ENCODE results near the gene USP13. TPM values are rescaled to one million over a fixed set of nuclear protein-coding genes. Genes with fewer than 3 reads are reported as not detected.

USP13 gene
- total and polyA plus RNA-seq, 10 of the 15 experiments (the other 5 are each of a cell fraction or from before 2014, with no cell fraction given) = 3.2 to 20.8 (median 9.0) TPM

GRCh38 chr3:179697736-179698332, 45.0 kb downstream of the USP13 start:
- 49% methylated on average over 2 of the region's 2 CpGs for WGBS (ENCODE audit: insufficient coverage, insufficient replicate concordance, low lambda C conversion rate, missing lambda C conversion rate)
- no TSS peak for BruUV-seq (replicated peaks)
- ATAC-seq (no peak), DNase-seq (ENCODE audit: low read depth, low spot score) (no peak), FAIRE-seq (peak; percentile 23)
- no peak overlapping the region for H3K4me2 ChIP-seq (ENCODE audit: control insufficient read depth, insufficient read depth)
- no peaks in the 10 kb centered on the region for H4K20me1 ChIP-seq (ENCODE audit: control insufficient read depth, insufficient read depth)
- RAD21 ChIA-PET (ENCODE audit: unreplicated experiment) = interaction anchor here (0.7 kb wide), 1 partner anchor 39 kb away, joined by 3 read pairs; no protein-coding TSS in a partner anchor
- in situ Hi-C loops (cut with MboI) (no loop called here), intact Hi-C loops (cut with micrococcal nuclease; ENCODE audit: unreplicated experiment) (no loop called here)
- no peak overlapping the region for H3K4me3 ChIP-seq
- no peak overlapping the region for H3K27ac ChIP-seq (ENCODE audit: control insufficient read depth, insufficient read depth)
- H3K9ac ChIP-seq (ENCODE audit: control insufficient read depth, insufficient read depth, low read length) = no peak overlapping the region
- peak overlapping the region; percentile 22; the same call in 1 of the 2 replicates for H2AFZ ChIP-seq (ENCODE audit: control insufficient read depth, low read depth, low read length)
- TF ChIP-seq RCOR1 (conservative IDR thresholded peaks at IDR 0.05; ENCODE audit: low read depth, low read length) = no peak
- TF ChIP-seq ZNF24 (IDR thresholded peaks at IDR 0.05) = no peak
- no peak for TF ChIP-seq CHD4 (IDR thresholded peaks at IDR 0.05)
- no peak for TF ChIP-seq MTA2 (IDR thresholded peaks at IDR 0.05; ENCODE audit: low read depth)
- POLR2A ChIA-PET = no interaction called here
- no peaks in the 10 kb centered on the region for H3K27me3 ChIP-seq (replicated peaks in 1 of 2; ENCODE audit: control insufficient read depth in 2 of 2, insufficient read depth in 2 of 2, low read length in 1 of 2)
- no peaks in the 10 kb centered on the region for H3K9me3 ChIP-seq (replicated peaks; ENCODE audit: control insufficient read depth, insufficient read depth, low read length)
- no peaks in the 10 kb centered on the region; the same call in 1 of the 2 replicates for H3K79me2 ChIP-seq (ENCODE audit: control insufficient read depth, insufficient read depth, low read length)
- peaks cover 0 to 1% of the 10 kb centered on the region in 2 experiments; a peak in 2 of 4 replicates for H3K36me3 ChIP-seq (ENCODE audit: control insufficient read depth in 2 of 2, insufficient read depth in 2 of 2, low read length in 1 of 2)
- SMC1A ChIA-PET (ENCODE audit: uncharacterized antibody, unreplicated experiment) = interaction anchor here (0.6 to 1.6 kb wide), 2 partner anchors 40 to 263 kb away, joined by 3 to 4 read pairs; no protein-coding TSS in a partner anchor
- H3K4me1 ChIP-seq (ENCODE audit: control insufficient read depth, insufficient read depth, low read length) = no peaks in the 10 kb centered on the region
- CTCF ChIA-PET = no interaction called here

- Histone ChIP-seq H3K36me3 (ENCODE audit: control insufficient read depth in 2 of 2, insufficient read depth in 2 of 2, low read length in 1 of 2) (no peaks in the 10 kb centered on the region), H3K4me1 (ENCODE audit: control insufficient read depth, insufficient read depth, low read length) (no peaks in the 10 kb centered on the region), H3K4me2 (ENCODE audit: control insufficient read depth, insufficient read depth) (no peak overlapping the region), H3K9ac (ENCODE audit: control insufficient read depth, insufficient read depth, low read length) (no peak overlapping the region), H2AFZ (ENCODE audit: control insufficient read depth, low read depth, low read length) (no peak overlapping the region), H3K4me3 (no peak overlapping the region), H3K9me3 (replicated peaks; ENCODE audit: control insufficient read depth, insufficient read depth, low read length) (no peaks in the 10 kb centered on the region), H4K20me1 (ENCODE audit: control insufficient read depth, insufficient read depth) (no peaks in the 10 kb centered on the region), H3K27me3 (replicated peaks in 1 of 2; ENCODE audit: control insufficient read depth in 2 of 2, insufficient read depth in 2 of 2, low read length in 1 of 2) (no peaks in the 10 kb centered on the region), H3K79me2 (ENCODE audit: control insufficient read depth, insufficient read depth, low read length) (no peaks in the 10 kb centered on the region; the same call in 1 of the 2 replicates), H3K27ac (ENCODE audit: control insufficient read depth, insufficient read depth) (no peak overlapping the region)
- SMC1A ChIA-PET (ENCODE audit: uncharacterized antibody, unreplicated experiment) = interaction anchor here (1.3 to 1.5 kb wide), 2 partner anchors 10 to 24 kb away, joined by 4 read pairs; no protein-coding TSS in a partner anchor
- ATAC-seq (no peak), FAIRE-seq (no peak), DNase-seq (ENCODE audit: low read depth, low spot score) (no peak)
- RAD21 ChIA-PET (ENCODE audit: unreplicated experiment) = no interaction called here
- 97% methylated on average over 4 of the region's 4 CpGs for WGBS (ENCODE audit: insufficient coverage, insufficient replicate concordance, low lambda C conversion rate, missing lambda C conversion rate)
- intact Hi-C loops (cut with micrococcal nuclease; ENCODE audit: unreplicated experiment) (no loop called here), in situ Hi-C loops (cut with MboI) (no loop called here)
- BruUV-seq (replicated peaks) = no TSS peak
- POLR2A ChIA-PET = no interaction called here
- CTCF ChIA-PET = interaction anchor here (0.7 kb wide), 1 partner anchor 9 kb away, joined by 3 read pairs; no protein-coding TSS in a partner anchor
- no peak for TF ChIP-seq RBBP5 (conservative IDR thresholded peaks at IDR 0.05)
- no peak for TF ChIP-seq PBX3 (IDR thresholded peaks at IDR 0.05; ENCODE audit: insufficient replicate concordance, low read depth, low read length)
- no peak for TF ChIP-seq STAT3 (IDR thresholded peaks at IDR 0.05; ENCODE audit: low read depth, low read length)
Observed at GRCh38 chr3:179700716-179701115, 47.9 kb downstream of the USP13 start.
